Ovary (tissue), 9 donors: ENCODE results near the gene OR8A1. TPM values are rescaled to one million over a fixed set of nuclear protein-coding genes. Genes with fewer than 3 reads are reported as not detected.

Experiments
- DNase-seq, 5 donors: peaks; one replicate each; pipeline ENCODE4 v3.0.0-alpha.2; 2019 to 2020
- H3K27ac ChIP-seq, 2 donors: fragments of 200-600 bp; one replicate each; pipeline versions ENCODE4 v1.5.1 to v1.8.0; 2019 to 2022
- H3K27me3 ChIP-seq: fragments of 200-600 bp; one replicate; pipeline ENCODE4 v1.8.0; 2022
- H3K36me3 ChIP-seq: fragments of 200-600 bp; sonication (generic); one replicate; pipeline ENCODE4 v1.5.1; 2019
- H3K4me1 ChIP-seq: one replicate; pipeline ENCODE4 v1.8.1; 2013; ENCODE audit warnings: mild to moderate bottlenecking, moderate library complexity; ENCODE audit not compliant: insufficient read depth
- H3K4me3 ChIP-seq: fragments of 200-600 bp; sonication (generic); one replicate; pipeline ENCODE4 v1.5.1; 2017
- H3K9me3 ChIP-seq, 2 donors: fragments of 200-600 bp in 1 of 2; sonication (generic) in 1 of 2; one replicate each; pipeline versions ENCODE4 v1.5.1 to v1.8.1; 2013 to 2019; ENCODE audit warnings: mild to moderate bottlenecking in 1 of 2, moderate library complexity in 1 of 2
- CTCF ChIP-seq, 3 donors: fragments of 450-650 bp in 2 of 3; fragments of 200-600 bp in 1 of 3; IDR thresholded peaks; one replicate each; pipeline versions ENCODE4 v1.5.1 to v1.8.0; 2016 to 2022; ENCODE audit warnings: antibody characterized with exemption in 3 of 3, mild to moderate bottlenecking in 1 of 3
- EP300 ChIP-seq: sonication (generic); formaldehyde crosslinking; IDR thresholded peaks from one replicate; pipeline ENCODE4 v1.6.1; 2017; ENCODE audit warnings: antibody characterized with exemption
- POLR2A ChIP-seq: fragments of 450-650 bp; IDR thresholded peaks from one replicate; pipeline ENCODE4 v1.6.1; 2017; ENCODE audit warnings: antibody characterized with exemption, mild to moderate bottlenecking, moderate library complexity
- WGBS, 3 donors: extraction: QIAGEN DNeasy Blood & Tissue Kit in 1 of 3; methylation state at CpG; one replicate each; pipeline versions ENCODE4 v1.1.5 to v1.1.7; 2013 to 2017; 5-methylcytosine and 5-hydroxymethylcytosine counted together
- intact Hi-C, 4 donors: fragments of 100-400 bp; cut with DNase I; formaldehyde crosslinking; loops; one replicate each; pipeline versions ENCODE4 v1.11.0 to v1.15.1; 2022 to 2023
- polyA plus RNA-seq, 2 donors: library from polyadenylated mRNA; stranded (reverse); fragments of 200-250 nt in 1 of 2; fragments of 350-450 nt in 1 of 2; fragmentation: Illumina TruSeq in 1 of 2; extraction: RNeasy Lipid Tissue Mini Kit (QIAGEN cat#74804) in 1 of 2; gene quantifications; one replicate each; pipeline ENCODE4 v1.2.3, GENCODE V29; 2013 to 2014
- total RNA-seq, 7 donors: library from RNA; depleted of rRNA in 2 of 7; stranded (reverse); fragments of >200 nt in 2 of 7; fragmentation: NEBNext Ultra II Directional in 3 of 7; extraction: Animal tissue kit (Norgen Biotek cat#: 25700) in 3 of 7; gene quantifications; one replicate each; pipeline versions ENCODE4 v1.1.0 to v1.2.4, GENCODE V29; 2016 to 2023
- donor health status: DM: no; HTN: no; CAD: no; lungs with moderate emphysema.
- donor health status: DM: no; HTN: no; CAD: no.
- donor health status: Bipolar disorder and iron deficiency.
- donor health status: DM: yes; HTN: yes; CAD: no.
- donor health status: DM: no; HTN: no; CAD: no.
- donor health status: DM: yes; HTN: yes; CAD: no.

Gene OR8A1
- total and polyA plus RNA-seq, 9 donors, result not detected

- Histone ChIP-seq H3K36me3 (no peaks in the 10 kb centered on the region), H3K4me3 (no peak overlapping the region), H3K27me3 (no peaks in the 10 kb centered on the region), H3K9me3 (no peaks in the 10 kb centered on the region), H3K4me1 (no peaks in the 10 kb centered on the region), H3K27ac (no peak overlapping the region)
- TF ChIP-seq EP300, result no peak
- TF ChIP-seq CTCF (IDR thresholded peaks at IDR 0.05), result no peak
- no peak for TF ChIP-seq POLR2A
- no peak for DNase-seq
- 46 to 68% (median 50%) methylated on average over 8 of the region's 8 CpGs for WGBS, 3 donors
- intact Hi-C loops, result loop anchor here in 1 of 4 donors (10.0 kb wide), 1 partner anchor 509 kb away; no protein-coding TSS in a partner anchor
Observed at GRCh38 chr11:124583781-124584180, 14.0 kb downstream of the OR8A1 start.

GRCh38 chr11:124584681-124585372 is 15.0 kb downstream of the OR8A1 start:
- no peaks in the 10 kb centered on the region for H3K36me3 ChIP-seq
- H3K4me1 ChIP-seq, result no peaks in the 10 kb centered on the region
- no peak overlapping the region for H3K4me3 ChIP-seq
- no peak overlapping the region for H3K27ac ChIP-seq
- no peaks in the 10 kb centered on the region for H3K27me3 ChIP-seq
- intact Hi-C loops, result loop anchor here in 1 of 4 donors (10.0 kb wide), 1 partner anchor 510 kb away; no protein-coding TSS in a partner anchor
- DNase-seq, result no peak
- TF ChIP-seq CTCF (IDR thresholded peaks at IDR 0.05), result no peak
- TF ChIP-seq EP300, result no peak
- no peak for TF ChIP-seq POLR2A
- 57 to 63% (median 60%) methylated on average over 4 of the region's 4 CpGs for WGBS, 3 donors
- no peaks in the 10 kb centered on the region for H3K9me3 ChIP-seq

GRCh38 chr11:124586238-124586860 is 16.6 kb downstream of the OR8A1 start:
- Histone ChIP-seq H3K4me3 (no peak overlapping the region), H3K27ac (no peak overlapping the region), H3K36me3 (no peaks in the 10 kb centered on the region), H3K4me1 (no peaks in the 10 kb centered on the region), H3K9me3 (no peaks in the 10 kb centered on the region), H3K27me3 (no peaks in the 10 kb centered on the region)
- intact Hi-C loops, result loop anchor here in 1 of 4 donors (10.0 kb wide), 1 partner anchor 512 kb away; no protein-coding TSS in a partner anchor
- WGBS, 3 donors, result 37 to 44% (median 41%) methylated on average over 3 of the region's 3 CpGs
- DNase-seq, result peak in 2 of 5 donors; percentile 20 to 50
- TF ChIP-seq CTCF (IDR thresholded peaks at IDR 0.05) (no peak), EP300 (no peak), POLR2A (no peak)

- Histone ChIP-seq H3K27ac (no peak overlapping the region), H3K36me3 (no peaks in the 10 kb centered on the region), H3K27me3 (no peaks in the 10 kb centered on the region), H3K9me3 (no peaks in the 10 kb centered on the region), H3K4me3 (no peak overlapping the region), H3K4me1 (no peaks in the 10 kb centered on the region)
- DNase-seq, result no peak
- TF ChIP-seq CTCF (IDR thresholded peaks at IDR 0.05), result no peak
- no peak for TF ChIP-seq EP300
- TF ChIP-seq POLR2A, result no peak
- WGBS, 3 donors, result 74 to 82% (median 82%) methylated on average over 2 of the region's 2 CpGs
- intact Hi-C loops, result no loop called here
Observed at GRCh38 chr11:124591430-124591829, 21.6 kb downstream of the OR8A1 start.
